ENCODE results near the gene HBG1.
"Not testable (repeated sequence)": the region's sequence is repeated elsewhere in the genome, so short reads cannot be mapped to it uniquely, and the experiment has no call there.

Gene HBG1

DNA sequence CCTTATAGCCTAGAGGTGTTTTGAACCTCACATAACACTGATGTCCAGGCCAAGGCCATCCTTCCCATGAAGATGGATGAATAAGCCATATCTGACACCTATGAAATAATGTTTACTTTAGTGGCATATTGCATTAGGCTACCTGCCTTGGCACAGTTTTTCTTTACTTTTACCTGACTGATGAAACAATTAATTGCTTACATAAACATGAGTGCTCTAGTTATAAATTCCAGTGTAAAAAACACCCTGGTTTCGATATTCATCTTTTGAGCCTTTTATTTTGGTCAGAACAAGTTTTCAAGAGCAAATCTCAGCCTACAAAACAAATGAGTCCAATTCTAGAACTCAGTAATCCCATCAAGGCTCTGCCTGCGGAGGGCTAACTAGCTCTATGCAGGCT lies 27.0 kb upstream of the HBG1 start:
- no peak for DNase-seq

DNA sequence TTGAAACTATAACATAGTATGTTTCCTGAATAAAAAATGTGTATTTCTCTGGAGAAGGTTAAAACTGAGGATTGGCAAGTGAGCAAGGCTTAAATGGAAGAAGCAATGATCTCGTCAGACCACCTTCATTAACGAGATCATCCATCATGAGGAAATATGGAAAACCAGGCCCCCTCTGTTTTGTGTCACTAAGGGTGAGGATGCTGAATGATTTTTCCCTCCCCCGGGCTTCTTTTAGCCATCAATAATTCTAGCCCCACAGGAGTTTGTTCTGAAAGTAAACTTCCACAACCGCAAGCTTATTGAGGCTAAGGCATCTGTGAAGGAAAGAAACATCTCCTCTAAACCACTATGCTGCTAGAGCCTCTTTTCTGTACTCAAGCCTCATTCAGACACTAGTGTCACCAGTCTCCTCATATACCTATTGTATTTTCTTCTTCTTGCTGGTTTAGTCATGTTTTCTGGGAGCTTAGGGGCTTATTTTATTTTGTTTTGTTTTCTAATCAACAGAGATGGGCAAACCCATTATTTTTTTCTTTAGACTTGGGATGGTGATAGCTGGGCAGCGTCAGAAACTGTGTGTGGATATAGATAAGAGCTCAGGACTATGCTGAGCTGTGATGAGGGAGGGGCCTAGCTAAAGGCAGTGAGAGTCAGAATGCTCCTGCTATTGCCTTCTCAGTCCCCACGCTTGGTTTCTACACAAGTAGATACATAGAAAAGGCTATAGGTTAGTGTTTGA lies 25.9 kb upstream of the HBG1 start:
- DNase-seq, result no peak

DNA sequence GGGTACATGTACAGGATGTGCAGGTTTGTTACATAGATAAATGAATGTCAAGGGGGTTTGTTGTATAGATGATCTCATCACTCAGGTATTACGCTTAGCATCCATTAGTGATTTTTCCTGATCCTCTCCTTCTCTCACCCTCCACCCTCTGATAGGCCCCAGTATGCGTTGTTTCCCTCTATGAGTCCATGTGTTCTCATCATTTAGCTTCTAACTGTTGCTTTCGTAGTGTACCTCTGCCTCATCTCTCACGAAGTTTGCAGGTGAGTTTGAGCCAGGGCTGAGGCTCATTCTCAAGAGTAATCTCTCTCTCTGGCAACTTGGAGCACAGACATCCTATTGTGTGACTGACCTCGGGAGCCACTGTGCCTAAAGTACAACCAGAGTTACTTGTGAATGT lies 24.7 kb upstream of the HBG1 start:
- no peak for DNase-seq

DNA sequence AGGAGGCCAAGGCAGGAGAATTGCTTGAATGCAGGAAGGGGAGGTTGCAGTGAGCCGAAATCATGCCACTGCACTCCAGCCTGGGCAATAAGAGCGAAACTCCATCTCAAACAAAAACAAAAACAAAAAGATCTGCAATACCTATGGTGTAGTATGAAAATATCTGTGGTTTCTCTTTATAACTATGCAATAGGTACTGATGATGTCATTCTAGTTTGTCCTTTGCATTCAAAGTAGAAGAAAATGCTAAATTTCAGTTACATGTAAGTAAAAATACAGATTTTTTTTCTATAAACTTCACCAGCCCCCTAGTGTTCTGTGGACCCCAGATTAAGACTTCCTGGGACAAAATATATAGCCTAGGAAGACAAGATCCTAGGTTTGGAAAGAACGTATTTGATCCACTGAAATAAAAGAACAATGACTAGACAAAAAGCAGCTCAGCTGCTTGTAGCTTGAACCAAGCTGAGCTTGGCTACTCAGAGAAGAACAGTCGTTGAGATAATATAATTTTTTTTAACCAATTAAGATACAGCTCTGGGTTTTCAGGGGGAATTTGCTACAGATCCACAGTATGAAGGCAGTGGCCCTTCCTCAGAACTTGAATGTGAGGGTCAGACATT lies 22.8 kb upstream of the HBG1 start:
- DNase-seq, result no peak

DNA sequence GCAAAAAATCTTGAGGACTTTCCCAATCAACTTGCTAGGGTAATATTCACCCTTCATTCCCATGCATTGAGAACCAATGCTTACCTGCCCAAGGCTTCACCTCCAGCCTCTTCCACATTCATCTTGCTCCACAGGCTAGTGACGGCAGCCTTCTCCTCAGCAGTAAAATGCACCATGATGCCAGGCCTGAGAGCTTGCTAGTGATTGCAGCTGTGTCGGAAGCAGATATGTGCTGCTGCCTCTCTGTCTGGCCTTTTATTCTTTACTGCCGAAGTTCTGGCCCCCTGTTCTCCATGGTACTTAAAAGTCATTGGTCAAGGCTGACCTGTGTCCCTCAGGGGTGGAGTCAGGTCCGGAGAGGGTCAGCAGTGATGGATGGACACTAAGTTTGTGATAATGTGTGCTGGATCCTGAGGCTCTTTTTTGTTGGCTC lies 20.1 kb upstream of the HBG1 start, which contains the start of gene HBE1:
Gene HBE1 (minus strand): TSS at position 231 of the 433 bp plus-strand sequence. CDS start 55 bp downstream, at position 176.
- no peak for DNase-seq

DNA sequence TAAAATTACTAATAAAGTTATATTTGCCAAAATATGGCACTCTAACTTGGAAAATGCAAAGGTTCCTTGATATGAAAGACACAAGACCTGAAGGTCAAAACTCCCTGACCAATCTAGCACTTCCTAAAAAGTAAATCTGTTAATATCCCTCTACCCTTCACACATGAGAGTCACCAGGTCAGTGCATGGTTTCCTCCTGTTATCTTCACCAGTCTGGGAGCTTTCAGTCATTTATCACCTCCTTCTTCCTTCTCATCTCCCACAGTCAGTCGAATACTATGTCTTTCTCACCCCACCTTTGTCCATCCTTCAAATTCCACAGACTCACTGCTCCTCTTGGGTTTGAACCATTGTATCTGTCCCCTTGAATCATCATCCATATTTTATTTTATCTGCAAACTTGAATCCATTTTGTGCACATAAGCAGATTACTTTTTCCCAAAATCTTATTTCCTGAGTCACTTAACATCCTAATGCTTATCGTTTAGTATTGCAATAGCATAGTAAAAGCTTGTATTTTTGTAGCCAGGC lies 17.4 kb upstream of the HBG1 start:
- DNase-seq, result no peak

DNA sequence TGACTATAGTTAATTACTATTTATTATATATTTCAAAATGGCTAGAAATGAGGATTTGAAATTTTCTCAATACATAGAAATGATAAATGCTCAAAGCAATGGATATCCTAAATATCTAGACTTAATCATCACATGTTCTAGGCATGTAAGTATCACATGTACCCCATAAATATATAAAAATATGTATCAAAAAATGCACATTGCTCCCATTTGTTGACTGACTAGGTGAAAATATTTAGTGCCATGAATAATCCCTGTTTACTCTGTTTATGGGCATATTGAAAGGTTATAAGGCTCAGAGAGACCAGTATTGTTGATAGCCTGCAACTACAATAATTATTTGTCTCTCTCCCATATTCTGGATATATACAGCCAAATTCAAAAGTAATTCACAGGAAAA lies 17.0 kb upstream of the HBG1 start:
- no peak for DNase-seq

DNA sequence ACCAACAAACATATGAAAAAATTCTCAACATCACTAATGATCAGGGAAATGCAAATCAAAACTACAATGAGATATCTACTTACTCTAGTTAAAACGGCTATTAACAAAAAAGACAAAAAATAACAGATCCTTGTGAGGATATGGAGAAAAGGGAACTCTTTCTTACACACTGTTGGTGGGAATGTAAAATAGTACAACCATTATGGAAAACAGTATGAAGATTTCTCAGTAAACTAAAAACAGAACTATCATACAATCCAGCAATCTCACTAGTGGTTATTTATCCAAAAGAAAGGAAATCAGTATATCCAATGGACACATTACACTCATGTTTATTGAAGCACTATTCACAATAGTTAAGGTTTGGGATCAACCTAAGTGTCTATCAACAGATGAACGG lies 16.2 kb upstream of the HBG1 start:
- no peak for DNase-seq

DNA sequence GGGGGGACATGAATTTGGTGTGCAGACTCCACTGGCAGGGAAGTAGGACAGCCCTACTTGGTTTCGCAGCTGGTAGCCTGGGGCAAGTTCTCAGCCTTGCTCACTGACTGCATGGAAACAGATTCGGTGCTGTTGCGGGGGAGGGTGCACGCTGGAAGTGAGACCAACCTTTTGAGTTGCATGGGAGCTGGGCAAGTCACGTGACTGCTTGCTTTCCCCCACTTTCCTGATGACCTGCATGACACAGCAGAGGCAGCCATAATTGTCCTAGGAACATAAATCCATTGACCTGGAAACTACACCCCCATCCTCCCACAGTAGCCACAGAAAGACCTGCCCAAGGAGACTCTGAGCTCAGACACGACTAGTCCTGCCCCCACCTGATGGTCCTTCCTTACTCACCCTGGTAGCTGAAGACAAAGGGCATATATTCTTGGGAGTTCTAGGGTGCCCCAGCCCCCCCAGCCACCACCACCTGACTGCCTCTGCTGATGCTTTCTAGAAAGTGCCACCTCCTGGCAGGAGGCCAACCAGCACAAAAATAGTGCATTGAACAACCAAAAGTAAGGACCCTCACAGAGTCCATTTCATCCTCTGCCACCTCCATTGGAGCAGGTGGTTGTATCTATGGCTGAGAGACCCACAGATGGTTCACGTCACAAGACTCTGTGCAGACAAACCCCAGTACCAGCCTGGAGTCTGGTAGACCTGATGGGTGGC lies 9.0 kb upstream of the HBG1 start:
- no peak for DNase-seq

DNA sequence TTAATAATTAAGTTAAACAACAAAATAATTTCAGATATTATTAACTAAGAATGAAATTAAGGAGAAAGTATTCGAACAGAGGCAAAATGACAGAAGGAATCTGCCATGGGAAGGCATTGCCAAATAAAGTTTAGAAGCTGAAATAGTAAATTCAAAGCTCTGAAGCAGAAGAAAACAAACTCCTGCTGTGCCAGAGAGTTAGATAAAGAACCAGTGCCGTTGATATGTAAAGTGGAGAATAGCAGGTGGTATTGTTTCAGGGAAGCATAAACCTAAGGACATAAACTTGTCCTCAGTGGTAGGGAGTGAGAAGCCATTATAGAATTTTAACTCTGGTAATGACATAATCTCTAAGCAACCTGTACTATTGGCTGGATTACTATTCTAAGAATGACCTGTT lies 7.6 kb upstream of the HBG1 start:
- DNase-seq, result no peak

DNA sequence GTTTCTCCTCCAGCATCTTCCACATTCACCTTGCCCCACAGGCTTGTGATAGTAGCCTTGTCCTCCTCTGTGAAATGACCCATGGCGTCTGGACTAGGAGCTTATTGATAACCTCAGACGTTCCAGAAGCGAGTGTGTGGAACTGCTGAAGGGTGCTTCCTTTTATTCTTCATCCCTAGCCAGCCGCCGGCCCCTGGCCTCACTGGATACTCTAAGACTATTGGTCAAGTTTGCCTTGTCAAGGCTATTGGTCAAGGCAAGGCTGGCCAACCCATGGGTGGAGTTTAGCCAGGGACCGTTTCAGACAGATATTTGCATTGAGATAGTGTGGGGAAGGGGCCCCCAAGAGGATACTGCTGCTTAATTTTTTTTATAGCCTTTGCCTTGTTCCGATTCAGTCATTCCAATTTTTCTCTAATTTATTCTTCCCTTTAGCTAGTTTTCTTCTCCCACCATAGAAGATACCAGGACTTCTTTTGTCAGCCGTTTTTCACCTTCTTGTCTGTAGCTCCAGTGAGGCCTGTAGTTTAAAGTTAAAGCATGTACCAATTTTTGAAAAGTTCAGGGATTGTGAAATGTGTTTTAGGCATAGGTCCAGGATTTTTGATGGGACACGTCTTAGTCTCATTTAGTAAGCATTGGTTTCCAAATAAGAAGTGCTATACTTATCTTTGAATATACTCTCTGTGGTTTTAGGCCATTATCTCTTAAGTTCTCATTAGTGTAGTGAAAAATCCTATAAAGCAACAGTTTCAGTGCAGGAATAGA lies 5.2 kb upstream of the HBG1 start, which contains the start of gene HBG2:
Gene HBG2 (minus strand): TSS at position 136 of the 768 bp plus-strand sequence. CDS start 53 bp downstream, at position 83.
- DNase-seq, result not testable (repeated sequence)

DNA sequence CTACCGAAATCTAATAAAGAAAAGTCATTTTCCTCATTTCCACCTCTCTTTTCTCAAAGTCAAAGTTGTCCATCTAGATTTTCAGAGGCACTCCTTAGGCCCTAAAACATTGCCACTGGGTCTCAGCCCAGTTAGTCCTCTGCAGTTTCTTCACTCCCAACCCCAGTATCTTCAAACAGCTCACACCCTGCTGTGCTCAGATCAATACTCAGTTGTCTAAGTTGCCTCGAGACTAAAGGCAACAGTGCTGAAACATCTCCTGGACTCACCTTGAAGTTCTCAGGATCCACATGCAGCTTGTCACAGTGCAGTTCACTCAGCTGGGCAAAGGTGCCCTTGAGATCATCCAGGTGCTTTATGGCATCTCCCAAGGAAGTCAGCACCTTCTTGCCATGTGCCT lies 4.4 kb upstream of the HBG1 start:
- not testable (repeated sequence) for DNase-seq

DNA sequence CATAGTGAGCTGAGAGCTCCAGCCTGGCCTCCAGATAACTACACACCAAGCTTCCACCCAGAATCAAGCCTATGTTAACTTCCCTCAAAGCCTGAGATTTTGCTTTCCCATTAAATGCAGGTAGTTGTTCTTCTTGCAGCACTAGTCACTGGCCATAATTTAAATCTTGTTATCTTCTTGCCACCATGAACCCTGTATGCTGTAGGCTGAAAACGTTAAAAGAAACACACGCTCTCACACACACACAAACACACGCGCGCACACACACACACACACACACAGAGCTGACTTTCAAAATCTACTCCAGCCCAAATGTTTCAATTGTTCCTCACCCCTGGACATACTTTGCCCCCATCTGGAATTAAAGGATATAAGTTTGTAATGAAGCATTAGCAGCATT lies 3.8 kb upstream of the HBG1 start:
- DNase-seq, result not testable (repeated sequence)

DNA sequence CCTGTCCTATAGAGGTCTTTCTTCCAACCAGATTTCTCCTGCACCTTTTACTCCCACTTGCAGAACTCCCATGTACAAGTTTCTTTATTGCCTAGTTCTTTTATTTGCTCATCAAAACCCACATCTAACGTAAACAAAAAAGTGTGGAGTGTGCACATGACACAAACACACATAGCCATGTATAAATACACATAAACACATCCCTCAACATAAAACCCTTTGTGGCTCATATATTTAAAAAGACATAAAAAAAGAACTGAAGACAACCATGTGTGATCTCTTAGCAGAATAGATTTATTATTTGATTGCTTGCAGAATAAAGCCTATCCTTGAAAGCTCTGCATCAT lies 3.2 kb upstream of the HBG1 start:
- DNase-seq, result no peak

DNA sequence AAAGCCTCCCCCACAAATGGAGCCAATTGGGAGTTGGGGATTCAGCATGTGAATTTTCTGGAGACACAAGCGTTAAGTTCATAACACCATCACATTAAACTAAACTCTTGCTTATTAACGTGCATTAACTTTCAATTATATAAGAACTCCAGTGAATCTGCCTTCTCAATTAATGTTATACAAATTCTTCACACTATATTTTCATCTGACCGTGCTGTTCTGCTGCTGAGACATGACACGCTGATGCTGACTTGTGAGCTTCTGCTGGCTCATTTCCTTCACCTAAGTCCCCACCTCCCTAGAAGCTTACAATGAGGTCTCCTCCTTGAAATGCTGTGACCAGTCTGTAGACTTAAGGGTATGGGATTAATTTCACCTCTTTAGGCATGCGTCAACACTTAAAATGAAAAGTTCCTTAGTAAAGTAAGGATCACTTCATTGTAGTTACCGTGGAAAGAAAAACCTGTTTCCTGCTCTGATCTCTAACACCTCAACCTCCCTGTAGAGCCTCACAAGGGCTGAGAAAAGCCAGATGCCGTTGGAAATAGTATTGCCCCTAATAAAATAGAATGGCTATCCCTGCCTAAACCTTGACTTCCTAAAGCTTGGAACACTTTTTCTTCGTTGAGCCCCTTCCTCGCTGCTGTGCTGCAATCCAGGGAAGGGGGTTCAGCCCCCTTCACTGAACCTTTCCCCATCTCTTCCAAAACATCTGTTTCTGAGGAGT lies 2.7 kb upstream of the HBG1 start:
- DNase-seq, result no peak

DNA sequence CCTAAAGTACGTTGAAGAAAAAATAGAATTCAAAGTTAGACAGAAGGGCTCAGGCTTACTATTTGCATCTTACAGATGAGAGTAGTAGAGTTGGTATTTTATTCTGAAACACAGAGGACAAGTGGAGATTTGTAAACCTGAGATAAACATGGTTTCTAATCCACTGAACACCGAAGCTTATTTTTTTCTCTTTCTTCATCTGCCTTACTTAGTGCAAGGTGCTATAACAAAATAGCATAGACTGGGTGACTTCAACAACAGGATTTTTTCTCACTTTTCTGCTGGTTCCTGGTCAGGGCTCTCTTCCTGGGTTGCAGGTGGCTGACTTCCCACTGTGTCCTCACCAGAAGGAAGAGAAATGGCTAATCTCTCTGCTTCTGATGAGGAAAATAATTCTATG lies 2.1 kb upstream of the HBG1 start:
- no peak for DNase-seq

DNA sequence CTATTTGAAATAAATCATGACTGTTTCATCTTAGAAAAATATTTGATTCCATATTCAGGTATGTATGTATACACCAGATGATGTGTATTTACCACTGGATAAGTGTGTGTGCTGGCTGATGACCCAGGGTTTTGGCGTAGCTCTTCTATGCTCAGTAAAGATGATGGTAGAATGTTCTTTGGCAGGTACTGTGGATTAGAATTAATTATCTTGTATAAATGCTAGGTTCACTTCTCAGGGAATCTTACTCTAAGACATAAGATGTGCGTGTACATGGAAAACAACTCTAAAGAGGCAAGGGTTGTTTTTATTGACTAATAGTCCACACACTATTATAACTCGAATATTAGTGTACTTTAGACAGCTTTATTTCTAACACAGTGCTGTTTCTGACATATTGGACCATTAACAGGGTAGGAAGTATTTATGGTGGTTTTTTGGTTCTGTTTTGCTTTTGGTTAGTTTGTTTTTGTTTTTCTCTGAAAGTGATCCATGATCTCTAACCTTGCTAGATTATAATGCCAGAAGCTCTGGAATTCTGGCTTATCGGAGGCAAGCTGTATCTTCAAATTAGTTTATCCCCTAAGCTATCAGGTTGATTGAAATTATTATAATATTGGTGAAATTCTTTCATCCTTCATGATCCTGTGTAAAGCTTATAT lies 1.0 kb upstream of the HBG1 start:
- no peak for DNase-seq

DNA sequence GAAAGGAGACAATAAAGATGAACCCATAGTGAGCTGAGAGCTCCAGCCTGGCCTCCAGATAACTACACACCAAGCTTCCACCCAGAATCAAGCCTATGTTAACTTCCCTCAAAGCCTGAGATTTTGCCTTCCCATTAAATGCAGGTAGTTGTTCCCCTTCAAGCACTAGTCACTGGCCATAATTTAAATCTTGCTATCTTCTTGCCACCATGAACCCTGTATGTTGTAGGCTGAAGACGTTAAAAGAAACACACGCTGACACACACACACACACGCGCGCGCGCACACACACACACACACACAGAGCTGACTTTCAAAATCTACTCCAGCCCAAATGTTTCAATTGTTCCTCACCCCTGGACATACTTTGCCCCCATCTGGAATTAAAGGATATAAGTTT lies 1.2 kb downstream of the HBG1 start:
- DNase-seq, result not testable (repeated sequence)

DNA sequence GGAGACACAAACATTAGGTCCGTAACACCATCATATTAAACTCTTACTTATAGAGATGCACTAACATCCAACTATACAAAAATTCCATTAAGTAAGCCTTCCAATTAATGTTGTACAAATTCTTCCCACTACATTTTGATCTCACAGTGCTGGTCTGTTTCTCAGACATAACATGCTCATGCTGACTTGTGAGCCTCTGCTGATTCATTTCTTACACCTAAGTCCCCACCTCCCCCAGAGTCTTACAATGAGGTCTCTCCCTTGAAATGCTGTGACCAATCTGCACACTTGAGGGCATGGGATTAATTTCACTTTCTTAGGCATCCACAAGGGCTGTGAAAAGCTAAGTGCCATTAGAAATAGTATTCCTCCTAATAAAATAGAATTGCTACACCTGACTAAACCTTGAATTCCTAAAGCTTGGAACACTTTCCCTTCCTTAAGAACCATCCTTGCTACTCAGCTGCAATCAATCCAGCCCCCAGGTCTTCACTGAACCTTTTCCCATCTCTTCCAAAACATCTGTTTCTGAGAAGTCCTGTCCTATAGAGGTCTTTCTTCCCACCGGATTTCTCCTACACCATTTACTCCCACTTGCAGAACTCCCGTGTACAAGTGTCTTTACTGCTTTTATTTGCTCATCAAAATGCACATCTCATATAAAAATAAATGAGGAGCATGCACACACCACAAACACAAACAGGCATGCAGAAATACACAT lies 2.0 kb downstream of the HBG1 start:
- no peak for DNase-seq

DNA sequence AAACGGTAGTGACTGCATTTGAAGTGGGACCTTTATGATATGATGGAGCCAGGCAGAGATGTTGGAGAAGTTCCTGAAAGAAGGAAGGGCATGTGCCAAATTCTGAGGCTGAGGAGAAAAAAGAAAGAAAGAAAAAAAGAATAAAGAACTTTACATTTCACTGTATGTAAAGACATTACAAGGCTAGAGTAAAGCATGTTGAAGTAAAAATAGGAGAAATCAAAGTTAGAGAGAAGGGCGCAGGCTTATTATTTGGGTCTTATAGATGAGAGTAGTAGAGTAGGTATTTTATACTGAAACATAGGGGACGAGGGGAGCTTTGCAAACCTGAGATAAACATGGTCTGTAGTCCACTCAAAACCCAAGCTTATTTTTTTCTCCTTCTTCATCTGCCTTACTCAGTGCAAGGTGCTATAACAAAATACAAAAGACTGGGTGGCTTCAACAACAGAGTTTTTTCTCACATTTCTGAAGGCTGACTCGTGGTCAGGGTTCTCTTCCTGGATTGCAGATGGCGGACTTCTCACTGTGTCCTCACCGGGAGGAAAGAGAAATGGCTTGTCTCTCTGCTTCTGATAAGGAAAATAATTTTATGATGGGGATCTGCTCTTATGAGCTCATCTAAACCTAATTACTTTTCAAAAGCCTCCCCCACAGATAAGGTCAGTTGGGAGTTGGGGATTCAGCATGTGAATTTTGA lies 2.7 kb downstream of the HBG1 start:
- no peak for DNase-seq
